GM18907 (cell line): Measurements from ENCODE around the gene TIMM22.
"Not testable (repeated sequence)": the region's sequence is repeated elsewhere in the genome, so short reads cannot be mapped to it uniquely, and the experiment has no call there.

Source experiments
- ATAC-seq: cut with Tn5 transposase; IDR thresholded peaks from one replicate; pipeline ENCODE4 v1.9.1; 2021; ENCODE audit warnings: mild to moderate bottlenecking, moderate library complexity; ENCODE audit not compliant: unreplicated experiment

TIMM22 gene

DNA sequence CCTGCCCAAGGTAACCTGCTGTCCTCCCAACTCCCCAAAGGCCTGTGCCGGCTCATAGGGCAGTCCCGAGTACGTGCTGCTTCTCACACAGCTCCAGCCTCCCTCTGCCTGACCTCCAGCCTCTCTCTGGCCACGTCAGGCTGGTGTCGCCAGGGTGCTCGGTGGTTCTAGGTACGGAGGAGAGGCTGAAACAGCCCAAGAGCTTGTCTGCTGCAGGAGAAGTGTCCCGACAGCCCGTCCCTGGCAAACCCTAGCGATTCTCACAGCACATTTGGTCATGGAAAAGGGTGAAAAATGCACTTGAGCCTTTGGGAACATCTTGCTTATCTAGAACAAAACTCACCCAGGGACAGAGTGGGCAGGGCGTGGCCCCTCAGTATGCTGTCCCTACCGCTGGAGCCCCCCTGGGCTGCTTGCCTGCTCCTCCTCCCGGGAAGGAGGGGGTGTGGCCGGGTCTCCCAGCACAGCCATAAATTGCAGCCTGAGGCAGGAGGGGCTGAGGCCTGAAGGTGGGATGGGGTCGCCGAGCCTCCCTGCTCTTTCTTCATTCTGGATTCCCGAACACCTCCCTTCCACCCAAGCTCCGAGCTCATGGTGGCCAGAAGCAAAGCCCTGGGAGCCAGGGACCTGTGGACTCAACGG, 40.4 kb downstream of the TIMM22 start:
- ATAC-seq = no peak

GRCh38 chr17:1038459-1039122, 41.7 kb downstream of the TIMM22 start:
- ATAC-seq = no peak

- no peak for ATAC-seq
These were observed 42.2 kb downstream of the TIMM22 start for GRCh38 chr17:1039123-1039507.

GRCh38 chr17:1039511-1040215, 42.7 kb downstream of the TIMM22 start:
- ATAC-seq = no peak

DNA sequence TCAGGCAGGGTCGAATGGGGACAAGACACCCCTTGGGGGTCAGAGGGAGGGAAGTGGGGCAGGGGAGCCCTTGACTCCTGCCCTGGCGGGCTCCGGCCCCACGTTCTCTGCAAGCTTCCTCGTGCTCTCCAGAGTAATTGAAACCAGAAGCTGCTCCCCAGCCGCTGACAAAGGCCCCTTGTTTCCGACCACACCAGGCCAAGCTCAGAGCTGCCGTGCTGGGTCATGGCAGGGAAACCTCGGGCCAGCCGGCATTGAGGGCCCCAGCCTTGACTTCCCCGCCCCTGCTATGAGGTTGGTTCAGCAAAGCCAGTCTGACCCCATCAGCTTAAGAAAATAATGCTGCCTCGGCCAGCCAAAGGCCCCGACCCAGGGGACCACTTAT, 43.3 kb downstream of the TIMM22 start:
- ATAC-seq = no peak

DNA sequence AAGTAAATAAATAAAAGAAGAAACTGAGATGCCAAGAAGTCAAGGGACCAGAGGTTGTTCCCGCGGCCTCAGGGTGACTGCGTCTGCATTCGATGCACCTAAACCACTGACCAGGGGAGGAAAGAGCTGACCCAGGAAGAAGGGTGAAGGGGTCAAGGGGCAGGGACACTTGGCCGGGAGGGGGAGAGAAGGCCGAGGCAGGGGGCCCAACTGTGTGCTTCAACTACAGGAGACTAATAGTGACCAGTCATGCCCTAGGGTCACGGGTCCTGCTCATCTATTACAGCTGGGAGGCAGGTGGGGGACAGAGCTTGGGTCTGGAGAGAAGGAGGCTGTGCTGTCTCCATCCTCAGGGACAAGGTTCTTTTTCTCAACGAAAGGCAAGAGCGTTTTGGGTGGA, 44.8 kb downstream of the TIMM22 start:
- no peak for ATAC-seq

DNA sequence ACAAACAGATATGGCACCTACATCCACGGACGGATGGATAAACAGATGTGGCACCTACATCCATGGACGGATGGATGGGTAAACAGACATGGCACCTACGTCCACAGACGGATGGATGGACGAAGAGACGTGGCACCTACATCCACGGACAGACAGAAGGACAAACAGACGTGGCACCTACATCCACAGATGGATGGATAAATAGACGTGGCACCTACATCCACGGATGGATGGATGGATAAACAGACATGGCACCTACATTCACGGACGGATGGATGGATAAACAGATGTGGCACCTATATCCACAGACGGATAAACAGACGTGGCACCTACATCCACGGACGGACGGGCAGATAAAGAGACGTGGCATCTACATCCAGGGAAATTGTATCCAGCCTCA, 45.6 kb downstream of the TIMM22 start:
- ATAC-seq = no peak

DNA sequence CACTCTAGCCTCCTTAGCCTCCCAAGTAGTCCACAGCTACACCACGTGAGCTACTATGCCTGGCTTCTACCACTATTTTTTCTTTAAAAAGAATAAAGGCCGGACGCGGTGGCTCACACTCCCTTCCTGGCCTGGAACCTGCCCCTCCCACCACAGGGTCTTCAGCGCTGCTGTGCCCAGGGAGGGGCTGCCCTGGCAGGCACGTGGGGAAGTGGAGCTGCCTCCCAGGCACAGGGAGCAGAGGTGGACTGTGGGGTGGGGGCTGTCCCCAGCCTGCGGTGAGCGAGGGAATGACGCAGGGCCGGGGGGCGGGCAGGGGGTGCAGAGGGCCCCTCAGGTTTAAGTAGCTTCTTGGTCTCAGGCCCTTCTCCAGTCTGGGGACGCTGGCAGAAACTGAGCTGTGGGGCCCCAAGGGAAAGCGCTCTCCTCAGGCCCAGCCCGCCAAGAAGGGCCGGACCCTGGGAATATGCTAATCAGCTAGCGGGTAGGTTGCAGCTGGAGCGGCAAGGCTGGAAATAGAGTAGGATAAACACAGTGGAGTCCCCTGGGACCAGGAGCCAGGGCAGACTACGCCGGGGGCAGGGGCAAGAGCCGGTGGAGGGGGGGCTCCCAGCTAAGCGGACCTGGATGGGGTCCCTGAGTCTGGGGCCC, 46.8 kb downstream of the TIMM22 start:
- no peak for ATAC-seq

GRCh38 chr17:1044387-1045009, 47.6 kb downstream of the TIMM22 start:
- not testable (repeated sequence) for ATAC-seq

- no peak for ATAC-seq
These were observed 48.5 kb downstream of the TIMM22 start for GRCh38 chr17:1045456-1045855.

- ATAC-seq = no peak
These were observed 50.4 kb downstream of the TIMM22 start for GRCh38 chr17:1047177-1047878.

DNA sequence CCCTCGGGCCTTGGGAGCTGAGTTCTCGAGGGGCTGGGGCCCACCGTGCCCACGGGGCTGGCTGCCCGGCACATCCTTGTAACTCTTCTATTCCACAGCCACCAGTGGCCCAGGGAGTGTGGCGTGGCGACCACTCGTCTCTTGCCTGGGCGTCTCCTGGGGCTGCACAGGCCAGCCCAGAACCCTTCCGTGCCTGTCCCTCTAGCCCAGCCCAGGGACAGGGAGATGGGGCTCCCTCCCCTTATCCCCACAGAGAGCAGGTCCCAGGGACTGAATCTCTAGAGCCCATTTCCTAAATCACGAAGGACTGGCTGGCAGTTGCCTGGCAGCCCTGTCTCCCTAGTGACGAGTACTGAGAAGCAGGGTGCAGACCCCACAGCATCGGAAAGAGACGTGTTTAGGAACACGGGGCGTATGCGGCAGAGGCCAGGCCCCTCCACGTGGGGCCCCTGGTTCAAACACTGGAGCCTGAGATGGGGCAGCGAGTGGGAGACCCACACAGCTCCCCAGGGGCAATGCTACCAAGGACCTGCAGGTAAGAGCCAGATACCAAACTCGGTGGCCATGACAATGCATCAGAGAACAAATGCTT, 51.0 kb downstream of the TIMM22 start:
- no peak for ATAC-seq

DNA sequence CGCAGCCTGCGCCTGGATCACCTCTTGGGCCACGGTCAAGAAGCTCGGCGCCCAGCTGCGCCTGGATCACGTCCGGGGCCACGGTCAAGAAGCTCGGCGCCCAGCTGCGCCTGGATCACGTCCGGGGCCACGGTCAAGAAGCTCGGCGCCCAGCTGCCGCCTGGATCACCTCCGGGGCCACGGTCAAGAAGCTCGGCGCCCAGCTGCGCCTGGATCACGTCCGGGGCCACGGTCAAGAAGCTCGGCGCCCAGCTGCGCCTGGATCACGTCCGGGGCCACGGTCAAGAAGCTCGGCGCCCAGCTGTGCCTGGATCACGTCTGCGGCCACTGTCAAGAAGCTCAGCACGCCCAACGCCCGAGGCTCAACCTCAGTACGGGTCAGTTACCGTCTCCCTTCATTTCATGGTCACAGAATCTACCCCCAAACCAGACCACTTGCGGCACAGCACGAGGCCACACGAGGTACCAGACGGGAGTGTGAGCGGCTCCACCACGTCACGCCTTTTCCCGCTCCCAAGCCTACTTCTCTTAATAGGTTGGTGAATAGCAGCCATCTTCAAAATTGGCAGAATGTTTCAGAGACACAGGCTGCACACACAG, 51.7 kb downstream of the TIMM22 start:
- not testable (repeated sequence) for ATAC-seq

- ATAC-seq = no peak
These were observed 52.7 kb downstream of the TIMM22 start for GRCh38 chr17:1049446-1050225.

DNA sequence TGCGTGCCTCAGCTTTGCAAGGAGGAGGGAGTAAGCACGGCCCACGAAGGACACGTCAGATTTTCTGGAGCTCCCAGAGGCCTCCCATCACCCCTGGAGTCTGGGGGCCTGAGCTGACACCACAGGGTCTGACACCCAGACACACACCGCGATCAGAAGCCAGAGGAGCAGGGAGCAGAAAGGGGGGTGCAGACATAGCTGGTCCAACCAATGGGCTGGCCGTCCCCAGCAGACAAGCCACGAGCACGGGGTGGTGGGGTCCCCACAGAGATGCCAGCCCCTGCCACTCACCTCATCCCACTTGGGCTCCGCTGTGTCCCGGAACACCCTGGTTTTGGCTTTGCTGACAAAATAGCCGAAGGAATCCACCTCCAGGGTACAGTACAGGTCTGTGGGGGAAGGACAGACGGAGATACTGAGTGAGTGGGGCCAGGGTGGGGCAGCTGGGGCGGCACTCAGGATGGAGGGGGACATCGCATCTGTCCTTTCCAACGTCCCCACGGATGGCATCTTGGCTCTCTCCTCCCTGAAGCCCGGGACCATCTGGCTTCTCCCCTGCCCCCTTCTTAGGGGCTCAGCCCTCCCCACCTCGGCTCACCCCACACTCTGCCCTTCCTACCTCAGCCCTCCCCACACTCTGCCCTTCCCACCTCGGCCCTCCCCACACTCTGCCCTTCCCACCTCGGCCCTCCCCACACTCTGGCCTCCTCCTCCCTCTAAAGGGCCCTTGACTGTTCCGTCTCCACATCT, 53.5 kb downstream of the TIMM22 start:
- no peak for ATAC-seq

DNA sequence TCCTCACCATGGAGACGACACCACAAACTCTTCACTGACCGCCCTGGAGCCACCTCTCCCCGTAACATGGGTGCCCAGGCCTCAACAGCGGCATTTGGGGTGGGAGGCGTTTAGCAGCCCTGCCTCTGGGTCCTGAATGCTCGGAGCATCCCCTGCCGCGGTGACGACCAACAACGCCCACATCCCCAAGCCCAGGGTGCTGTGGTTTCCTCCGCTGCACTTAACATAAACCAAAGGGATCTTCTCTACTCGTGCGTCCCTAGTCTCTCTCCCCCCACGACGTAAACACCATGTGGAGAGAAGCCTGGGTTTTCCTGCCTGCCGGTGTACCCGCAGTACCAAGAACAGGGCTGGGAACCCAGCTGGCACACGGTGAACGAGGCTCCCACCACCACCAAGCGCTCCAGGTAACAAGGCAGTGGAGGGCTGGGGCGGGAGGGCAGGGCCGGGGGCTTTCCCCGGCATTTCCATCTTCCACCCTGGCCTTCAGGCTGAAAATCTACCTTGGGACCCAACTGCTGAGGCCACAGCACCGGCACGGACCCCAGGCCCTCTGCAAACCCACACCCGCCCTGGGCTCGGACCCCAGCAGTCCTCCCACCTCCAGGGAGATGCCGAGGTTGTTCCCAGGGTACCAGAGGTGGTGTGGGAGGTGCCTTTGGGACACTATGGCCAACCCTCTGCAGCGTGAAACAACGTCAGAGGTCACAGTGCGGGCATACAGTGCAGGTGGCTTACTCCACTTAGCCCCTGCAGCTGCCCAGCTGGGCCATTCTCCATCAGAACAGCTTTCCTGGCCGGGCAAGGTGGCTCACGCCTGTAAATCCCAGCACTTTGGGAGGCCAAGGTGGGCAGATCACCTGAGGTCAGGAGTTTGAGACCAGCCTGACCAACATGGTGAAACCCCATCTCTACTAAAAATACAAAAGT, 54.3 kb downstream of the TIMM22 start:
- ATAC-seq = no peak
